Activated CD8-positive, alpha-beta memory T cell treated with anti-CD3 and anti-CD28 coated beads for 4 hours (primary cell): ENCODE measurements around the gene SIDT2.

Experiments used
- DNase-seq, 2 donors: peaks; one replicate each; pipeline ENCODE4 v3.0.0-alpha.2; 2020; ENCODE audit warnings: low read depth in 2 of 2

SIDT2 gene

DNA sequence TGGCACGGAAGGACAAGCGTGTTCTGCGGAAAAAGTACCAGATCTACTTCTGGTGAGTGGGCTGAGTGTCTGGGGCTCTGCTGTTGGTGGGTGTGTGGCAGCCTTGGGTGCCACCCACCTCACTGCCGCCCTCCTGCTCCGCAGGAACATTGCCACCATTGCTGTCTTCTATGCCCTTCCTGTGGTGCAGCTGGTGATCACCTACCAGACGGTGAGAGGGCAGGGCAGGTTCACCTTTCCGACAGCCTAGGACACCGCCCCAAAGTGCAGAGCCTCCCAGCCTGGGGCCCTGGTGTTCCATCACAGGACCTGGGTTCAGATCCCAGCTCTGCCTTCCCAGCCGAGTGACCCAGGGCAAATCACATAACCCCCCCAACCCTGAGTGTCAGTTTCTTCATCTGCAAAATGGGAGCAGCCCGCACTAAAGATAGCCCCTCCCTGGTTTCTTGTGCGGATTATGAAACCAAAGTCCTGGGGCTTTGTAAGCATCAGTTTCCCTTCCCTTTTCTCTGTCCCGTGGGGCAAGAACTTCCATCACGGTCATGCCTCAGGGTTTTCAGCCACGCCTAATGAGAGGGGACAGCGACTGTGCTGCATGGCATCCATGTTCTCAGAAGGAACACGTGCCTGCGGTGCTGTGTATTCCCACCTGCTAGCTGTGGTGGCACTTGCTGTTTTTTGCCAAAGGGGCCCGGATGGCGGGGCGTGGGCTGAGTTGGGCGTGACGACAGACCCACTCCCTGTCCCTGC, 10.8 kb downstream of the SIDT2 start:
- DNase-seq, result no peak

DNA sequence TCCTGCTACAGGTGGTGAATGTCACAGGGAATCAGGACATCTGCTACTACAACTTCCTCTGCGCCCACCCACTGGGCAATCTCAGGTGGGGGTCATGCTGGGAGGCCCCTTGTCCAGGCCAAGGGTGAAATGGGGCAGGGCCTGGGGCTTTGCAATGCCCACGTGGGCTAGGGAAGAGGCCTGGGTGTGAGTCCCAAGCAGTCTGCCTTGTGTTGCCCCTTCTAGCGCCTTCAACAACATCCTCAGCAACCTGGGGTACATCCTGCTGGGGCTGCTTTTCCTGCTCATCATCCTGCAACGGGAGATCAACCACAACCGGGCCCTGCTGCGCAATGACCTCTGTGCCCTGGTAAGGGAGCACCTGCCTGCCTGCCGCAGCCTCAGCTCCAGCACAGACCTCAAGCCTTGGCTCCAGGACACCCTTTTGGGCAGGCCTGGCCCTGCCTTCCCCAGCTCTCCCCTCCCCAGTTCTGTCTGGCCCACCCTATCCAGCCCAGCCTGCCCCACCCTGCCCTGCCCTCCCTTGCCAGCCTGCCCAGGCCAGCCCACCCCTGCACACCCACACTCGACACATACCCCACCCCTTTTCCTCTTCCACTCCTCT, 11.5 kb downstream of the SIDT2 start:
- no peak for DNase-seq

GRCh38 chr11:117191680-117192400, 13.3 kb downstream of the SIDT2 start:
- DNase-seq, result no peak

DNA sequence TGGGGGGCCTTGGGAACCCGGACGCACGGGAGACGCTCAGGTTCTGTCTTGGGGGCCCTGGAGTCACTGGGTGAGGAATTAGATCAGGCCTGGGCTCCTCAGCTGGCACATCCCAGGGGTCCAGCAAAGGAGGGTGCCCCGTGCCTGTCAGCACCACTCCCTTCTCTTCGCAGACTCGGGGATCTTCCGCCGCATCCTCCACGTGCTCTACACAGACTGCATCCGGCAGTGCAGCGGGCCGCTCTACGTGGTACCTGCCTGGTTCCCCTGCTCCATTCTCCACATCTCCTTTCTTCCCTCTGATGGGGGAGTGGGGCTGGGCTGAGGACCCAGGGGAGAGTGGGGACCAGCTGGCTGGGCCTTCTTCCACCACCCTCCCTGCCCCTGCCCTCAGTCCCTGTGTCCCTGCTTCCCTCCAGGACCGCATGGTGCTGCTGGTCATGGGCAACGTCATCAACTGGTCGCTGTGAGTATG, 13.9 kb downstream of the SIDT2 start:
- DNase-seq, result no peak

GRCh38 chr11:117193130-117194020, 14.8 kb downstream of the SIDT2 start:
- DNase-seq, result no peak

DNA sequence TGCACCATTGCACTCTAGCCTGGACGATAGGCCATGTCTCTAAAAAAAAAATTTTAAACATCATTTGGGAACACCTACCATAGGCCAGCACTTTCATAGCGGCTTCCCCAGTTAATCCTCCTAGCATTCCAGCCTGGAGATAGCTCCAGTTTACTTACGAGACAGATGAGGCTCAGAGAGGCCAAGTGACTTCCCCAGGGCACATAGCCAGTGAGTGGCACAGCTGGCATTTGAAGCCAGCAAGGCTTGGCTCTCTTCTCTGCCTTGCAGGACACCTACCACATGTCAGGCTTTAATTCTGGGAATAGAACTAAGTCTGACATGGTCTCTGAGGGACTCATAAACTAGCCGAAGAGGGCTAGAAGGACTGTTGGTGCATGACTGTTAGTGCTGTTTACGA, 15.7 kb downstream of the SIDT2 start:
- no peak for DNase-seq

DNA sequence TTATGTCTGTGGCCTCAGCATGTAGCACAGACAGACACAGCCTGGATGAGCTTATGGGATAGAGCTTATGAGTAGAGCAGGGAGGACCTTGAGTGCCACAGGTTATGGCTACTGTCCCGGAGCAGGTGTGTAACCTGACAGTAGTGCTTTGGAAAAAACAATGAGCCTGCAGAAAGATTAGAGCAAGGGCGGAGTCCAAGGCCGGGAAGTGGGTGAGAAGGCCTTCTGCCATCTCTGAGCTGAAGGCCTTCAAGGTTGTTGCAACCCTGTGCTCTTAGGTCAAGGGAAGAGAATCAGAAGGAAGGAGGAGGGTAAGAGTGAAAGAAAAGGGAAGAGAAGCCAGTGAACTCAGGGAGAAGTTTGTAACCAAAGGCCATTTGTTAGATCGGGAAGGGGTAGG, 16.7 kb downstream of the SIDT2 start:
- no peak for DNase-seq

DNA sequence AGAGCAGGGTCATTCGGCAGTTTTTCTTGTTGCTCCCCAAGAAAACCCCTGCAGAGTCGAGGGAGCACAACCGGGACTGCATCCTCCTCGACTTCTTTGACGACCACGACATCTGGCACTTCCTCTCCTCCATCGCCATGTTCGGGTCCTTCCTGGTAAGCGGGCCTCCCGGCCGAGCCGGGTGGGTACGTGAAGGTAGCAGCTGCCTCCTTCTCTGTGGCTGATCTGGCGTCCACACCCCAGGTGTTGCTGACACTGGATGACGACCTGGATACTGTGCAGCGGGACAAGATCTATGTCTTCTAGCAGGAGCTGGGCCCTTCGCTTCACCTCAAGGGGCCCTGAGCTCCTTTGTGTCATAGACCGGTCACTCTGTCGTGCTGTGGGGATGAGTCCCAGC, 17.2 kb downstream of the SIDT2 start:
- DNase-seq, result no peak

- no peak for DNase-seq
Observed at GRCh38 chr11:117197006-117197405, 18.5 kb downstream of the SIDT2 start.

DNA sequence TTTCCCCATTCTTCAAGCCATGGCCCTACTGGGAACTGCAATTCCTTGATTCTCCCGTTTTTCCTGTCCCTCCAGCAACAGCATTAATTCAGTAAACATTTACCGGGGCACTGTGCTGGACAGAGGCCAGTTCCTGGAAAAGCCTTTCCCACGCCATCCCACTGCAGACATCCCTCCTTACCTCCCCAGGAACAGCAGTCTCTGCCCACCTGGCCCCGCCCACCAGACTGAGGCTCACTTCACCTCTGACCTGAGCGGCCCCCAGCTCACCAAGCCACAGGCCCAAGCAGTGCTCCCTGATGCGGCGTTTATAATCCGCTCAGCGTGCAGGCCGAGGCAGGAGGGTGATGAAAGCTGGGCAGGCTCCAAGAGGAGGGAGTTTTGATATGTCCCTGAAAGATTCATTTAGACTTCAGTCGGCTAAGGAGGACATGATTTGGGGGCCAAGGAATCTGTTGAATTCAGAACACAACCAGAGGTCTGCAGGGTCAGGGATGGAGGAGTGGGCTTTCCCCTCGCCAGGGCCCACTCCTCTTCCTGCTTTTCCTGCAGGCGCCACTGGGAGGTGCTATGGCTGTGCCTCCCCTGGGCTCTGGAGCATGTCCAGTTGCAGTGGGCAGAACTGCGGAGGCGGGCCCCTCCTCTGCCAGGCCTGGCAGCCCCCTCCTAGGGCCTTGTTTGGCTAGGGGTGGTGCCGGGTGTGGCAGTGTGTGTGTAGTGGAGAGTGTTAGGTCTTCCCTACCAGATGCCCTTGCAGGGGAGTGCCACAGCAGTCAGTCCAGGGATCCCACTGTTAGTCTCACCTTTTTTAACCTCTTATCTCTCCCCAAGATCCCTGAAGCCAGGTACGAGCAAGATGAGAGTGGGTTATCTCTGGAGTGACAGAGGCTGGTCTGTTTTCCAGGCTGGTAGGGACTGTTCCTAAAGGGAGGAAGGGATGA, 19.2 kb downstream of the SIDT2 start:
- no peak for DNase-seq

DNA sequence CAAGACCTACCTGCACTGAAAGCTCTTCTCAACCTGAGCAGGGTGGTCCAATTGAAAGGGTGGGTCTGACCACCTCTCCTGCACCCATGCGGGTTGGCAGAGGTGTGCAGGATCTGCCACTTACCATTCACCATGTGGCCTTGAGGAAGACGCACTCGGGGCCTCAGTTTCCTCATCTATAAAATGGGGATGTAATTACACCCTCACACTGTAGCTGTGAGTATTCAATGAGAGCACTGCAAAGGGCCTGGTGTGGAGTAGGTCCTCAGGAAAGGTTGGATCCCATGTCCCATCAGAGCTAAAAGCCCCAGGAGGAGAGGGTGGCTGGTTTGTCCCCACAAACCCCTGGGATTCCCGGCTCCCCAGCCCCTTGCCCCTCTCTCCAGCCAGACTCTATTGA, 20.1 kb downstream of the SIDT2 start:
- DNase-seq, result no peak

DNA sequence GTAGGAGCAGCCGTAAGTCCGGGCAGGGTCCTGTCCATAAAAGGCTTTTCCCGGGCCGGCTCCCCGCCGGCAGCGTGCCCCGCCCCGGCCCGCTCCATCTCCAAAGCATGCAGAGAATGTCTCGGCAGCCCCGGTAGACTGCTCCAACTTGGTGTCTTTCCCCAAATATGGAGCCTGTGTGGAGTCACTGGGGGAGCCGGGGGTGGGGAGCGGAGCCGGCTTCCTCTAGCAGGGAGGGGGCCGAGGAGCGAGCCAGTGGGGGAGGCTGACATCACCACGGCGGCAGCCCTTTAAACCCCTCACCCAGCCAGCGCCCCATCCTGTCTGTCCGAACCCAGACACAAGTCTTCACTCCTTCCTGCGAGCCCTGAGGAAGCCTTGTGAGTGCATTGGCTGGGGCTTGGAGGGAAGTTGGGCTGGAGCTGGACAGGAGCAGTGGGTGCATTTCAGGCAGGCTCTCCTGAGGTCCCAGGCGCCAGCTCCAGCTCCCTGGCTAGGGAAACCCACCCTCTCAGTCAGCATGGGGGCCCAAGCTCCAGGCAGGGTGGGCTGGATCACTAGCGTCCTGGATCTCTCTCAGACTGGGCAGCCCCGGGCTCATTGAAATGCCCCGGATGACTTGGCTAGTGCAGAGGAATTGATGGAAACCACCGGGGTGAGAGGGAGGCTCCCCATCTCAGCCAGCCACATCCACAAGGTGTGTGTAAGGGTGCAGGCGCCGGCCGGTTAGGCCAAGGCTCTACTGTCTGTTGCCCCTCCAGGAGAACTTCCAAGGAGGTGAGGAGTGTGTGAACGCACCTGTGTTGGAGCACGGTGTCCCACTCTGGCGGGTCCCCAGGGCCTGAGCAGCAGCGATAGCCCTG, 20.7 kb downstream of the SIDT2 start, which contains the start of gene TAGLN:
Gene TAGLN (plus strand): TSS at position 318 of the 863 bp plus-strand sequence. CDS start 3,644 bp downstream, outside the sequence.
- DNase-seq, result no peak

DNA sequence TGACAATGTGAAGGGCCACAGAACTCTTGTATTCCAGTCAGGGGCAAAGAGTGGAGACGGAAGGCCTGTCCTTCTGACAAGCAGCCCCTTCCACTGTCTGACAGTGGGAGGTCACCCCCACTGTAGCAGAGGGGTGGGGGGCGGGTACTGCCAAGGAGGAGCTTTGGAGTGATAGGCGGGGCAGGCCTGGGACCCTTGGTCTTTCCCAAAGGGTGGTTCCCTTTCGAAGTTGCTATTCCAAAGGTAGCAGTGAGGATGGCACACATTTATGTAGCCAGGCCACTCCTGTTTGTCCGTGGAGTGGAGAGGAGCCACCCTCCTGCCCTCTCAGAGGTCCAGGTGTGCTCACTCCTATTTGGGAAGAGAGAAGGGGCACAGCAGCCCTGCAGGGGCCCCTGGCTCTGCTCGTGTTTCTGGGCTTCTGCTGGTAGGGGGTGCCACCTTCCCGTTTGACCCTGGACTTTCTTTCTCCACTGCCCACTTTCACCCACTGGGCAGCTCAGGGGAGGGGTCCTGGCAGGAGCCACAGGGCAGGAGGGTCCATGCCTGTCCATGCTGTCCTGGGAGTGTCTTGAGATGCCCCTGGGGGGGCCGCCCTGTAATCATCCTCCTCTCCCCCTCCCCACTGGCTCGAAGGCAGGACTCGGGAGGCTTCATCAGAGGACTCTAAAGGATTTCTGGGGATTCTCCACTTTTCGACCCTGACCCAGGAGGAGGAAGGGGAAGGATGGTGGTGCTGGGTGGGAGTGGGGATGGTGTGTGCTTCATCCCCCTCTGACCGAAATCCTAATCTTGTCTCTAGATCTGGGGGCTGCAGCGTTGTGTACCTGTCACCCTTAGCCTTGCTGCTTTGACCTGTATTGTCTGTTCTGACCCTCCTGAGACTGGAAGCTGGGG, 21.6 kb downstream of the SIDT2 start:
- no peak for DNase-seq

DNA sequence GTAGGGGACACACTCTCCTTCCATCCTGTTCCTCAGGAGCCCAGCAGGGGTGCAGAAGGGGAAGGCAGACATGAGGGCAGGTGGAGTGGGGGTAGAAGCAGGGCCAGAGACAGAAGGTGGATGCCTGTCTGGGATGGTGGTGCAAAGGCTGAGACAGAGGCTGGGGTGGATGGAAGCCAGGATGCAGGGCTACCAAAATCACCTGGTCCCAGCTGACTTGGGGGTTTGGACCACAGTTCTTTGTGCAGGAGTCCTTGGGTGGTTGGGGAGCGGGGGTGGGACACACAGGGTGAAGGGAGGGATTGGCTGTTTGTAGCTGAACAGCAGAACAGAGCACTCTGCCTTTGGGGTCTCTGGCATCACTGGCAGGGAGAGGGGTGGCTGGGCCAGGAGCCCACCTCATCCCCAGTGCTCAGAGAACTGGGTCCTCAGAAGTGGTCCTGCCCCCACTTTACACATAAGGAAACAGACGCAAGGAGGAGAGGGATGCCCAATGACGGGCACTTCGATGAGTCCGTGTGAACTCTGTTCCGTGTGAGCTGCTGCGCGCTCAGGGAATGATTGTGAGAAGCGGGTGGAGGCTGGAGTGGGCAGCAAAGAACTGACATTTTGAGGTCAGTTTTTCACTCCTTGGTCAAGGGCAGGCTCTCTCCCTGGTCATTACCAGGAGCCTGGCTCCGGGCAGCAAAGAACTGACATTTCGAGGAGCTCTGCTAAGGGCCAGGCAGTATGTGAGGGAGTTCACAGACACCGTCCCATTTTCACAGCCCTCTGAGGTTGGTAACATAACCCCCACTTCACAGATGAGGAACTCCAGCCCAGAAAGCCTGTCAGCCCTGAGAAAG, 22.5 kb downstream of the SIDT2 start:
- DNase-seq, result no peak

DNA sequence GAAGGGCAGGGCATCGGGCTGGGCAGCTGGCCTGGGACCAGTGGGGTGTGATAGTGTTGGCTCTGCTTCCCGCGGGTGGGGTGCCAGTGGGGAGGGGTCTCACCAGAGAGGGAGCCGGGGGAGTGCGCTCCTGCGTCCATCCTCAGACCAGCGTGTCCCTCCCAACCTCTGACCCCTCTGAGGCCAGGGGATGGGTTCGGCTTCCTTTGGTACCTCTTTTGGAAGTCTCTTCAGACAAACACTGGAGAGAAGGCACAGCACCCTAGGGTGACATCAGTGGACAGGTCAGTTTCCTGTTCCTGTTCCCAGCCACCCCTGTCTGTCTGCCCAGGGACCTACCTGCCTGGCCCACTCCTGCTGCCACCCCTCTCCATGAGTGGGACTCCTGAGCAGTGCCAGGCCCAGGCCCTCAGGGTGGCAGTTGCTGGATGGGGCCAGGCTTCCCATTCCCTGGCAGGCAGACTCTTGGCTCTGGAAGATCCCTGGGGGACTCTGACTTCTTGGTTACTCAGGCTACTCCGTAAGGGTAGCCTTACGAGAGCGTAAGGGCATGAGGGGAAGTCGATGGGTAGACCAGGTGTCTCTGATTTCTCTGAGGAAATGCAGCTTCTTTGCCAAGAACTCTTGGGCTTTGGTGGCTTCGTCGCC, 23.2 kb downstream of the SIDT2 start:
- DNase-seq, result no peak

DNA sequence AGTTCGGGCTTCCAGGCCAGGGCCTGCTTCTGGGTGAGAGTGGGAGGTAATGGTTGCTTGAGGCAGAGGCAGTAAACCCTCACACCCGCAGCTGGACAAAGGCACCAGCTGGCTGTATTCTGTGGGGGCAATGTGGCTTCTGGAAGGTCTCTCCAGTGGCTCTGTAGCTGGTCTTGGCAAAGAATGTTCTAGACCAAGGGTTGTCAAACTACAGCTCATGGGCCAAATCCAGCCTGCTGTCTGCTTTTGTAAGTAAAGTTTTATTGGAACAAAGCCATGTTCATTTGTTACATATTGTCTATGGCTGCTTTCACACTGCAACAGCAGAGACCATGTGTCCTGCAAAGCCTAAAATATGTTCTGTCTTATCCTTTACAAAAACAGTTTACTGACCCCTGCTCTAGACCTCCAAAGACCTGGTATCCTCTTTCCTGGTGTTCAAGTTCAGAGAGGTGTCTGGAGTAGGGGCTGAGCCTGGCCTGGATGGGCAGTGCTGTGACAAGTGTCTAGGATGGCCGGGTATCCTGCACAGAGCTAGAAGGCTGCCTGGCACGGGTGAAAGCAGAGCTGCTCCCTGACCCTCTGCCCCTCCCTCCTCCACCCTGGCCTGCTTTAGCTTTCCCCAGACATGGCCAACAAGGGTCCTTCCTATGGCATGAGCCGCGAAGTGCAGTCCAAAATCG, 24.0 kb downstream of the SIDT2 start:
- DNase-seq, result no peak

- DNase-seq, result no peak
Observed at GRCh38 chr11:117203069-117203407, 24.5 kb downstream of the SIDT2 start.
